ENCODE data around the gene CAD. TPM values are rescaled to one million over a fixed set of nuclear protein-coding genes. Genes with fewer than 3 reads are reported as not detected.

The CAD gene
- total RNA-seq, 1 donor from 2014 or later, result 25.0 TPM

DNA sequence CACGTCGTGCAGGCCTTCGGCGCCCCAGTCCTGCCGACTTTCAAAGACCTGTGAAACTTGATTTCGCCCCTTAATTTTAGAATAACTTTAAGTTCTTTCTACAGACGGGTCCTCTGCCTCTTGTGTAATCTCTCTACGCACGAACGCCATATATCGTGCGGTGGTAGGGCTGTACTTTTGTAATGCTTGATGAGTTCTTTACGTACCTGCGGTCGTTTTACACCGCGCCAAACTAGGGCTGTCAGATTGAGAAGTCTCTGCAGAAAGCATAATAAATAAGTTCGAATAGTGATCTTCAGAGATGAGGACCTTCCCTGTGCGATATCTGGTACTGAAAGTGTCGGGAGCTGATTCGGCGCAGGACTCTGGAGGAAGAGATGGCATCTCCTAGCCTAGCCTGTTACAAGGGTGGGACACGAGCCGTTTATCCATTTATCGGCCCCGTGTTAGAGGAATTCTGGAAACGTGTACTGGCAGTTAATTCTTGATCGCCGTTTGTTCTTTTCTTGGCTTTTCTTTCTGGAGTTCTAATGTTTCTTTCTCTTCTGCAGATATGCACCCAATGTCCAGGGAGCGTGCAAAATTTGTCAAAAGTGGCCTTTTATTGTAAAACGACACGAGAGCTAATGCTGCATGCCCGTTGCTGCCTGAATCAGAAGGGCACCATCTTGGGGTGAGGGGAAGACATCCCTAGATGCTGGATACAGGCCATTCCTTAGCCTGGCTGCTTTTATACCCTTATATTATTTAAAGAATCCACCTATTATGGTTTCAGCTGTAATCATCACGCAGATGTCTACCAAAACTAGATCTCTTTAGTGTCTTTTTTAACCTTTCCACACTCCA is 4.3 kb upstream of the CAD start:
- peak overlapping the region; percentile 65 to 79 for H3K4me3 ChIP-seq
- intact Hi-C loops (cut with DNase I), result no loop called here
- no peaks in the 10 kb centered on the region for H3K9me3 ChIP-seq
- no peak for TF ChIP-seq POLR2AphosphoS5 (IDR thresholded peaks at IDR 0.05; ENCODE audit: insufficient read depth in 1 of 2, low read depth in 1 of 2)
- TF ChIP-seq, protein P1, sequence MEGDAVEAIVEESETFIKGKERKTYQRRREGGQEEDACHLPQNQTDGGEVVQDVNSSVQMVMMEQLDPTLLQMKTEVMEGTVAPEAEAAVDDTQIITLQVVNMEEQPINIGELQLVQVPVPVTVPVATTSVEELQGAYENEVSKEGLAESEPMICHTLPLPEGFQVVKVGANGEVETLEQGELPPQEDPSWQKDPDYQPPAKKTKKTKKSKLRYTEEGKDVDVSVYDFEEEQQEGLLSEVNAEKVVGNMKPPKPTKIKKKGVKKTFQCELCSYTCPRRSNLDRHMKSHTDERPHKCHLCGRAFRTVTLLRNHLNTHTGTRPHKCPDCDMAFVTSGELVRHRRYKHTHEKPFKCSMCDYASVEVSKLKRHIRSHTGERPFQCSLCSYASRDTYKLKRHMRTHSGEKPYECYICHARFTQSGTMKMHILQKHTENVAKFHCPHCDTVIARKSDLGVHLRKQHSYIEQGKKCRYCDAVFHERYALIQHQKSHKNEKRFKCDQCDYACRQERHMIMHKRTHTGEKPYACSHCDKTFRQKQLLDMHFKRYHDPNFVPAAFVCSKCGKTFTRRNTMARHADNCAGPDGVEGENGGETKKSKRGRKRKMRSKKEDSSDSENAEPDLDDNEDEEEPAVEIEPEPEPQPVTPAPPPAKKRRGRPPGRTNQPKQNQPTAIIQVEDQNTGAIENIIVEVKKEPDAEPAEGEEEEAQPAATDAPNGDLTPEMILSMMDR (IDR thresholded peaks at IDR 0.05), result no peak
- no peak for TF ChIP-seq POLR2A (IDR thresholded peaks at IDR 0.05)
- H3K36me3 ChIP-seq, result peaks cover 0 to 9% of the 10 kb centered on the region in 2 donors
- peak overlapping the region; percentile 87 for H3K27ac ChIP-seq
- no peak for DNase-seq (ENCODE audit: extremely low spot score in 2 of 2)
- peaks cover 25% of the 10 kb centered on the region for H3K4me1 ChIP-seq
- no peaks in the 10 kb centered on the region for H3K27me3 ChIP-seq

DNA sequence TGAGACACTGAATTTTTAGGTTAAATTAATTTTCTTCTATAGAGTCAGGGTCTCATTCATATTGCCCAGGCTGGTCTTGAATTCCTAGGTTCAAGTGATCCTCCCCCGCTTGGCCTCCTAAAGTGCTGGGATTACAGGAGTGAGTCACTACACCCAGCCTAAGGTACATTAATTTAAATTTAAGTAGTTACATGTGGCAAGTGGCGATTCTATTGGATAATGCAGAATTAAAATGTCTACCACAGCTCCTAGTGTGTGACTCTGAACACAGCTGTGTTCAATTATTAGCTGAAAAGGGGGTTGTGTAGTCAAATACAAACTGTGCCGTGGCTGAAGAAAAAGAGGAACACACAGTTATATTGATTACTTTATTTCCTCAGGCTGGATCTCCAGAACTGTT is 2.2 kb upstream of the CAD start:
- no peak for DNase-seq (ENCODE audit: extremely low spot score in 2 of 2)
- Histone ChIP-seq H3K4me1 (peaks cover 32% of the 10 kb centered on the region), H3K27ac (no peak overlapping the region), H3K27me3 (no peaks in the 10 kb centered on the region), H3K36me3 (peaks cover 0 to 6% of the 10 kb centered on the region in 2 donors), H3K4me3 (no peak overlapping the region), H3K9me3 (no peaks in the 10 kb centered on the region)
- intact Hi-C loops (cut with DNase I), result no loop called here
- no peak for TF ChIP-seq POLR2AphosphoS5 (IDR thresholded peaks at IDR 0.05; ENCODE audit: insufficient read depth in 1 of 2, low read depth in 1 of 2)
- no peak for TF ChIP-seq POLR2A (IDR thresholded peaks at IDR 0.05)
- TF ChIP-seq, protein P1 (IDR thresholded peaks at IDR 0.05), result no peak

DNA sequence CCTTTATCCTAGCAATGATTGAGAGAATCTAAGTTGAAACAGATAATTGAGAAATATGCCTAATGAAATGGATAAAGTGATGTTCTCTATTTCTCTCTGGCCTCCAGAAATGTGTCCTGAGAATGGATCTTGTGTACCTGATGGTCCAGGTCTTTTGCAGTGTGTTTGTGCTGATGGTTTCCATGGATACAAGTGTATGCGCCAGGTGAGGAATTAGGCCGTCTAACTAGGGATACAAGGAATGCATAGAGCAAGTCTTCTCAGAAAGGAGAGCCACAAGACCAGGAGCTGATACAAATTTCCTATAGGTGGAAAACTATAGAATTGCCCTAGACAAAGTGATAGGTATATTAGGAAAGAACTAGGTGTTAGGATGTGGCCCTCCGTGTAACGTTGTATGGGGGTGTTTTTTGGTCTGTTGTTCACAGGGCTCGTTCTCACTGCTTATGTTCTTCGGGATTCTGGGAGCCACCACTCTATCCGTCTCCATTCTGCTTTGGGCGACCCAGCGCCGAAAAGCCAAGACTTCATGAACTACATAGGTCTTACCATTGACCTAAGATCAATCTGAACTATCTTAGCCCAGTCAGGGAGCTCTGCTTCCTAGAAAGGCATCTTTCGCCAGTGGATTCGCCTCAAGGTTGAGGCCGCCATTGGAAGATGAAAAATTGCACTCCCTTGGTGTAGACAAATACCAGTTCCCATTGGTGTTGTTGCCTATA is 592 bp upstream of the CAD start:
- H3K9me3 ChIP-seq, result no peaks in the 10 kb centered on the region
- no peak for DNase-seq (ENCODE audit: extremely low spot score in 2 of 2)
- H3K4me1 ChIP-seq, result peaks cover 24% of the 10 kb centered on the region
- peak overlapping the region; percentile 57 for H3K27ac ChIP-seq
- H3K4me3 ChIP-seq, result peak overlapping the region; percentile 55 to 76
- intact Hi-C loops (cut with DNase I), result no loop called here
- no peaks in the 10 kb centered on the region for H3K27me3 ChIP-seq
- peaks cover 0 to 6% of the 10 kb centered on the region in 2 donors for H3K36me3 ChIP-seq
- TF ChIP-seq, protein P1 (IDR thresholded peaks at IDR 0.05), result no peak
- no peak for TF ChIP-seq POLR2AphosphoS5 (IDR thresholded peaks at IDR 0.05; ENCODE audit: insufficient read depth in 1 of 2, low read depth in 1 of 2)
- no peak for TF ChIP-seq POLR2A (IDR thresholded peaks at IDR 0.05)

DNA sequence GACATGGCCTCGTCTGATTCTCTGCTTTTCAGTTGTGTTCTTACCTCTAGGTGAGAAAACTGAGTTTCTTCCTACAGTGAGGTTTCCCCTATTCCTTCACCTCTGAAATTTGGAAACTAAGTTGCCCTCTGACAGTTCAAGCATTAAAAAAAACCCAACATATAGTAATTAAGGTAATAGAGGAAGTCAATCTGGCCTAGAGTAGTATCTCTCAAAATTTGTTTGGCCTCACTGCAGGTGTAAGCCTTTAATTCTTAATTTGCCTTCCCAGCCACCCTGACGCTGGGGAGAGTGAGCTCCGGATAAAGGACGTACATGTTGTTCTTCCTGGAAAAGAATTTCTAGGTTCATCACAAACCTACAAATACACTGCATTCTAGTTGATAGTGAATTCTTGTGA is 1.4 kb downstream of the CAD start:
- Histone ChIP-seq H3K9me3 (no peaks in the 10 kb centered on the region), H3K4me1 (peaks cover 15% of the 10 kb centered on the region), H3K27ac (no peak overlapping the region), H3K4me3 (no peak overlapping the region), H3K27me3 (no peaks in the 10 kb centered on the region), H3K36me3 (peaks cover 0 to 20% of the 10 kb centered on the region in 2 donors)
- DNase-seq (ENCODE audit: extremely low spot score in 2 of 2), result no peak
- TF ChIP-seq, protein P1 (IDR thresholded peaks at IDR 0.05), result no peak
- no peak for TF ChIP-seq POLR2AphosphoS5 (IDR thresholded peaks at IDR 0.05; ENCODE audit: insufficient read depth in 1 of 2, low read depth in 1 of 2)
- no peak for TF ChIP-seq POLR2A (IDR thresholded peaks at IDR 0.05)
- intact Hi-C loops (cut with DNase I), result no loop called here
